ENCODE data around the gene SLC51A.

- TF ChIP-seq, protein P1, sequence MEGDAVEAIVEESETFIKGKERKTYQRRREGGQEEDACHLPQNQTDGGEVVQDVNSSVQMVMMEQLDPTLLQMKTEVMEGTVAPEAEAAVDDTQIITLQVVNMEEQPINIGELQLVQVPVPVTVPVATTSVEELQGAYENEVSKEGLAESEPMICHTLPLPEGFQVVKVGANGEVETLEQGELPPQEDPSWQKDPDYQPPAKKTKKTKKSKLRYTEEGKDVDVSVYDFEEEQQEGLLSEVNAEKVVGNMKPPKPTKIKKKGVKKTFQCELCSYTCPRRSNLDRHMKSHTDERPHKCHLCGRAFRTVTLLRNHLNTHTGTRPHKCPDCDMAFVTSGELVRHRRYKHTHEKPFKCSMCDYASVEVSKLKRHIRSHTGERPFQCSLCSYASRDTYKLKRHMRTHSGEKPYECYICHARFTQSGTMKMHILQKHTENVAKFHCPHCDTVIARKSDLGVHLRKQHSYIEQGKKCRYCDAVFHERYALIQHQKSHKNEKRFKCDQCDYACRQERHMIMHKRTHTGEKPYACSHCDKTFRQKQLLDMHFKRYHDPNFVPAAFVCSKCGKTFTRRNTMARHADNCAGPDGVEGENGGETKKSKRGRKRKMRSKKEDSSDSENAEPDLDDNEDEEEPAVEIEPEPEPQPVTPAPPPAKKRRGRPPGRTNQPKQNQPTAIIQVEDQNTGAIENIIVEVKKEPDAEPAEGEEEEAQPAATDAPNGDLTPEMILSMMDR (IDR thresholded peaks at IDR 0.05): no peak
- peak in 1 of 2 donors; percentile 31 for TF ChIP-seq POLR2A (IDR thresholded peaks at IDR 0.05)
These were observed 38.4 kb upstream of the SLC51A start for GRCh38 chr3:196177967-196178366.

All from Peyer's patch (tissue), 4 donors.